H1 (cell line): Measurements from ENCODE around the gene BRD2. TPM values are rescaled to one million over a fixed set of nuclear protein-coding genes. Genes with fewer than 3 reads are reported as not detected.

ENCODE experiments used
- CTCF ChIA-PET: fragments of 300-600 bp; sonication (Branson Sonifier 250); formaldehyde crosslinking; loops from one replicate; lab custom pipeline; 2021; ENCODE audit not compliant: partially characterized antibody; lab: Charles Lee
- POLR2A ChIA-PET: fragments of 300-600 bp; sonication (Branson Sonifier 250); formaldehyde crosslinking; loops from one replicate; lab custom pipeline; 2021; ENCODE audit warnings: inconsistent platforms; ENCODE audit not compliant: partially characterized antibody; lab: Charles Lee
- DNase-seq, 2 experiments: peaks; one replicate each; pipeline versions ENCODE4 v3.0.0 to v3.0.0-alpha.2; 2010 to 2022; ENCODE audit warnings: low spot score in 2 of 2, low read depth in 1 of 2, mixed read lengths in 1 of 2
- FAIRE-seq: peaks from 2 replicates; lab custom pipeline; 2011; peaks lifted over from hg19 to GRCh38; lab: Jason Lieb, UNC
- H2AFZ ChIP-seq: 2 replicates; pipeline ENCODE4 v1.8.1; 2012; ENCODE audit warnings: low read length, inconsistent platforms
- H2AK5ac ChIP-seq: 2 replicates; pipeline ENCODE4 v1.6.1; 2013; ENCODE audit warnings: low read depth, low read length
- H2BK120ac ChIP-seq: replicated peaks from 2 replicates; pipeline ENCODE3; 2013; ENCODE audit warnings: low read depth, low read length, inconsistent platforms
- H2BK12ac ChIP-seq: 2 replicates; pipeline ENCODE4 v1.6.1; 2013; ENCODE audit warnings: low read depth, low read length
- H2BK15ac ChIP-seq: 2 replicates; pipeline ENCODE4 v1.6.1; 2013; ENCODE audit warnings: low read length
- H2BK20ac ChIP-seq: 2 replicates; pipeline ENCODE4 v1.6.1; 2013; ENCODE audit warnings: low read length
- H2BK5ac ChIP-seq: 2 replicates; pipeline ENCODE4 v1.6.1; 2013; ENCODE audit warnings: low read depth, low read length
- H3K14ac ChIP-seq: 2 replicates; pipeline ENCODE4 v1.6.1; 2013; ENCODE audit warnings: inconsistent platforms; ENCODE audit not compliant: insufficient read length
- H3K18ac ChIP-seq: 2 replicates; pipeline ENCODE4 v1.6.1; 2013; ENCODE audit warnings: low read length; ENCODE audit errors: extremely low read depth
- H3K23ac ChIP-seq: 2 replicates; pipeline ENCODE4 v1.6.1; 2013; ENCODE audit warnings: inconsistent platforms; ENCODE audit not compliant: insufficient read length
- H3K23me2 ChIP-seq: 2 replicates; pipeline ENCODE4 v1.6.1; 2013; ENCODE audit warnings: low read depth, low read length
- H3K27ac ChIP-seq: 2 replicates; pipeline ENCODE4 v1.6.1; 2011; ENCODE audit warnings: low read depth, low read length, inconsistent platforms
- H3K27me3 ChIP-seq, 4 experiments: replicated peaks in 1 of 4; 1 replicate in 1 of 4; 2 replicates in 3 of 4; pipeline versions ENCODE4 v1.6.1 to v1.8.1; 2011 to 2013; ENCODE audit warnings: low read length in 3 of 4, mild to moderate bottlenecking in 3 of 4, inconsistent platforms in 2 of 4, mixed read lengths in 2 of 4, moderate library complexity in 1 of 4; ENCODE audit not compliant: control insufficient read depth in 3 of 4, insufficient read depth in 3 of 4; ENCODE audit errors: extremely low read depth in 1 of 4
- H3K36me3 ChIP-seq, 4 experiments: 2 replicates each; pipeline versions ENCODE4 v1.6.1 to v1.8.1; 2011 to 2013; ENCODE audit warnings: mild to moderate bottlenecking in 4 of 4, low read length in 3 of 4, moderate library complexity in 2 of 4, control low read depth in 1 of 4, inconsistent platforms in 1 of 4; ENCODE audit not compliant: insufficient read depth in 4 of 4, control insufficient read depth in 2 of 4
- H3K4ac ChIP-seq: replicated peaks from 2 replicates; pipeline ENCODE3; 2013; ENCODE audit warnings: low read length, low read depth, mixed read lengths, inconsistent platforms; ENCODE audit not compliant: insufficient read length
- H3K4me1 ChIP-seq, 4 experiments: replicated peaks in 1 of 4; 1 replicate in 1 of 4; 2 replicates in 3 of 4; pipeline versions ENCODE4 v1.6.1 to v1.8.1; 2011 to 2013; ENCODE audit warnings: low read length in 3 of 4, inconsistent platforms in 2 of 4, mixed read lengths in 1 of 4; ENCODE audit not compliant: insufficient read depth in 4 of 4, control insufficient read depth in 3 of 4
- H3K4me2 ChIP-seq, 2 experiments: 2 replicates each; pipeline versions ENCODE4 v1.6.1 to v1.8.1; 2011 to 2013; ENCODE audit warnings: low read depth in 2 of 2, low read length in 2 of 2, control low read depth in 1 of 2, inconsistent platforms in 1 of 2, mild to moderate bottlenecking in 1 of 2; ENCODE audit not compliant: insufficient read depth in 1 of 2
- H3K4me3 ChIP-seq, 4 experiments: fragments of 200-600, 300-600 bp in 1 of 4; sonication (generic), shearing (Covaris generic), sonication (Bioruptor Twin) in 1 of 4; 2 replicates each; pipeline versions ENCODE4 v1.5.1 to v1.8.1; 2011 to 2016; ENCODE audit warnings: low read length in 4 of 4, low read depth in 3 of 4, control low read depth in 2 of 4, inconsistent platforms in 2 of 4, mild to moderate bottlenecking in 2 of 4, mixed read lengths in 1 of 4, moderate library complexity in 1 of 4; ENCODE audit not compliant: insufficient read depth in 2 of 4; ENCODE audit errors: extremely low read depth in 1 of 4
- H3K56ac ChIP-seq: replicated peaks from 2 replicates; pipeline ENCODE3; 2013; ENCODE audit warnings: low read depth, mild to moderate bottlenecking, mixed read lengths, low read length, inconsistent platforms; ENCODE audit not compliant: insufficient read length
- H3K79me1 ChIP-seq: 2 replicates; pipeline ENCODE4 v1.6.1; 2013; ENCODE audit warnings: low read depth, low read length, control low read depth
- H3K79me2 ChIP-seq, 2 experiments: 2 replicates each; pipeline versions ENCODE4 v1.6.1 to v1.8.1; 2012 to 2013; ENCODE audit warnings: low read length in 2 of 2, mild to moderate bottlenecking in 2 of 2, inconsistent platforms in 1 of 2; ENCODE audit not compliant: insufficient read depth in 2 of 2, control insufficient read depth in 1 of 2
- H3K9ac ChIP-seq, 4 experiments: replicated peaks in 1 of 4; 1 replicate in 1 of 4; 2 replicates in 3 of 4; pipeline versions ENCODE4 v1.6.1 to v1.8.1; 2011 to 2013; ENCODE audit warnings: low read depth in 3 of 4, low read length in 3 of 4, control low read depth in 2 of 4, mild to moderate bottlenecking in 2 of 4, moderate library complexity in 2 of 4, inconsistent platforms in 1 of 4; ENCODE audit errors: extremely low read depth in 1 of 4
- H3K9me3 ChIP-seq, 2 experiments: 2 replicates each; pipeline versions ENCODE4 v1.6.1 to v1.8.1; 2012 to 2013; ENCODE audit warnings: mild to moderate bottlenecking in 2 of 2, moderate library complexity in 2 of 2, control low read depth in 1 of 2, inconsistent platforms in 1 of 2, low read depth in 1 of 2, low read length in 1 of 2, mixed read lengths in 1 of 2; ENCODE audit not compliant: insufficient read depth in 2 of 2
- H4K20me1 ChIP-seq, 2 experiments: replicated peaks in 1 of 2; 2 replicates each; pipeline versions ENCODE3 to v1.8.1; 2011 to 2013; ENCODE audit warnings: inconsistent platforms in 2 of 2, low read length in 2 of 2, mild to moderate bottlenecking in 1 of 2; ENCODE audit not compliant: insufficient read depth in 2 of 2, control insufficient read depth in 1 of 2
- H4K5ac ChIP-seq: 2 replicates; pipeline ENCODE4 v1.6.1; 2013; ENCODE audit warnings: low read length, low read depth, mixed read lengths, inconsistent platforms; ENCODE audit not compliant: insufficient read length
- H4K8ac ChIP-seq: 2 replicates; pipeline ENCODE4 v1.8.0; 2013; ENCODE audit warnings: mild to moderate bottlenecking, moderate library complexity, low read length, inconsistent platforms; ENCODE audit not compliant: insufficient read depth; ENCODE audit errors: extremely low read depth
- H4K91ac ChIP-seq: replicated peaks from 2 replicates; pipeline ENCODE3; 2013; ENCODE audit warnings: low read length, mixed read lengths, inconsistent platforms; ENCODE audit not compliant: insufficient read length
- CBX8 ChIP-seq: fragments of 300-800, 300-1000 bp; sonication (generic); IDR thresholded peaks from 2 replicates; pipeline ENCODE4 v1.7.1; 2016; ENCODE audit warnings: low read depth, low read length, borderline replicate concordance
- HDAC2 ChIP-seq, 2 experiments: fragments of 300-600 bp in 1 of 2; sonication (generic) in 1 of 2; IDR thresholded peaks; 2 replicates each; pipeline ENCODE4 v1.6.1; 2011 to 2012; ENCODE audit warnings: low read depth in 2 of 2, low read length in 2 of 2, mild to moderate bottlenecking in 2 of 2, moderate library complexity in 2 of 2, borderline replicate concordance in 1 of 2, inconsistent platforms in 1 of 2
- KDM1A ChIP-seq: fragments of 200-600, 300-600 bp; sonication (generic); IDR thresholded peaks from 2 replicates; pipeline ENCODE4 v1.7.1; 2016; ENCODE audit warnings: mild to moderate bottlenecking, low read length, borderline replicate concordance
- POU5F1 ChIP-seq: IDR thresholded peaks from 2 replicates; pipeline ENCODE4 v1.6.1; 2011; ENCODE audit warnings: low read depth, mild to moderate bottlenecking, low read length, moderate library complexity
- RNF2 ChIP-seq: fragments of 200-900, 300-1000 bp; sonication (generic); IDR thresholded peaks from 2 replicates; pipeline ENCODE4 v1.7.1; 2016; ENCODE audit warnings: borderline replicate concordance, low read depth, mild to moderate bottlenecking, antibody characterized with exemption, low read length; ENCODE audit not compliant: poor library complexity, severe bottlenecking; ENCODE audit errors: missing control alignments
- SIX5 ChIP-seq: IDR thresholded peaks from 2 replicates; pipeline ENCODE4 v1.6.1; 2011; ENCODE audit warnings: mild to moderate bottlenecking, low read depth, low read length
- WGBS, 2 experiments: shearing (Covaris generic) in 1 of 2; methylation state at CpG; one replicate each; pipeline versions ENCODE4 v1.1.6 to v1.1.7; 2013 to 2015; ENCODE audit warnings: low lambda C conversion rate in 2 of 2, mixed read lengths in 2 of 2, inconsistent platforms in 1 of 2, low coverage in 1 of 2, missing lambda C conversion rate in 1 of 2; ENCODE audit not compliant: insufficient replicate concordance in 2 of 2, insufficient coverage in 1 of 2, insufficient read length in 1 of 2; ENCODE audit errors: extremely low coverage in 1 of 2, missing lambda C conversion rate in 1 of 2; 5-methylcytosine and 5-hydroxymethylcytosine counted together
- polyA plus RNA-seq, 7 experiments: library from polyadenylated mRNA; depleted of rRNA in 3 of 7; stranded (reverse) in 5 of 7; unstranded in 2 of 7; fragments of >200 nt in 5 of 7; fragments of 200-250 nt in 2 of 7; gene quantifications; 1 replicate in 5 of 7; 2 replicates in 1 of 7; 4 replicates in 1 of 7; pipeline versions ENCODE4 v1.2.1 to v1.2.3, GENCODE V29; 2011 to 2013; ENCODE audit warnings: missing spikeins in 2 of 7, mixed read lengths in 2 of 7
- total RNA-seq: library from RNA; stranded (reverse); fragmentation: NEBNext Ultra II Directional; extraction: Animal tissue kit (Norgen Biotek cat#: 25700); gene quantifications from 2 replicates; pipeline ENCODE4 v1.2.1, GENCODE V29; 2021

The BRD2 gene
- total and polyA plus RNA-seq, 2 of the 8 experiments (the other 6 are each of a cell fraction or from before 2014, with no cell fraction given), result 132 to 185 TPM

DNA sequence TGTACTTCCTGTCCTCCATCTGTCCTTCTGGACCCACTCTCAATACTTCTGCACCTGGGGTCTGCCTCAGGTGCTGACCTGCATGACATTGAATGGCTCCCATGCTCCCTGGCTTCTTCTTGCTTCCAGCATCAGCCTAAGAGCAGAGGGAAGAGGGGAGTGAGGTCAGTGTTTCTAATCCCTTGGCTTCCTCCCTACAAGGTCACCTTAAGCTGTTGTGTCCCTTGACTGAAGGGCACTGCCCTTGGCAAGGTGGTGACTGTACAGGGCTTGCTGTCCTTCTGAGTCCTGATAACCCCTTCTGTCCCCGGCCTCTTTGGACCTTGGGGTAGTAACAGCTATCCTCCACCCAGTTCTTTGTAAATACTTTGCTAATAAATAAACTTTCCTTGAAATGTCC, 37.2 kb upstream of the BRD2 start:
- Histone ChIP-seq H3K56ac (no peak overlapping the region), H3K4me2 (no peak overlapping the region), H3K18ac (no peak overlapping the region), H2BK20ac (no peak overlapping the region), H2AFZ (no peak overlapping the region), H4K8ac (no peak overlapping the region), H3K23ac (no peak overlapping the region), H3K27ac (no peak overlapping the region), H3K27me3 (no peaks in the 10 kb centered on the region), H2BK5ac (no peak overlapping the region), H3K9ac (no peak overlapping the region), H3K36me3 (no peaks in the 10 kb centered on the region), H2AK5ac (no peak overlapping the region), H3K79me2 (no peaks in the 10 kb centered on the region), H3K9me3 (no peaks in the 10 kb centered on the region; a peak in 1 of 4 replicates), H2BK15ac (no peak overlapping the region), H2BK120ac (no peak overlapping the region), H3K4ac (no peak overlapping the region), H3K79me1 (no peaks in the 10 kb centered on the region), H3K4me3 (no peak overlapping the region), H4K5ac (no peak overlapping the region), H2BK12ac (no peak overlapping the region), H4K91ac (no peak overlapping the region), H3K4me1 (no peaks in the 10 kb centered on the region), H4K20me1 (no peaks in the 10 kb centered on the region), H3K23me2 (no peaks in the 10 kb centered on the region), H3K14ac (no peak overlapping the region)
- WGBS, 2 experiments, result 41% methylated on average over 1 of the region's 1 CpG; no CpG with 5 or more reads in 1 of the 2 experiments
- TF ChIP-seq CBX8 (no peak), KDM1A (no peak), RNF2 (no peak), HDAC2 (IDR thresholded peaks at IDR 0.05; ENCODE audit: borderline replicate concordance in 1 of 2, low read depth in 2 of 2, low read length in 2 of 2) (no peak), POU5F1 (no peak), SIX5 (no peak)
- FAIRE-seq (no peak), DNase-seq (no peak)
- ChIA-PET POLR2A (interaction anchor here (4.7 kb wide), 1 partner anchor 40 kb away, joined by 37 read pairs; no protein-coding TSS in a partner anchor), CTCF (interaction anchor here (1.1 to 9.7 kb wide), 7 partner anchors 10 to 218 kb away, joined by 4 to 160 read pairs (median 48); partner anchors contain the start of genes HLA-DMA and HLA-DMB)
